GM12878 (cell line): ENCODE measurements around the gene PCARE.

Experiments used
- CREM ChIP-seq: IDR thresholded peaks from 2 replicates; pipeline ENCODE4 v1.6.1; 2014; ENCODE audit warnings: antibody characterized with exemption, low read depth
- CTCF ChIP-seq, 3 experiments: IDR thresholded peaks in 2 of 3; conservative IDR thresholded peaks in 1 of 3; 2 replicates each; pipeline ENCODE4 v1.5.1; 2011; ENCODE audit warnings: low read depth in 3 of 3, low read length in 3 of 3, mild to moderate bottlenecking in 3 of 3, control low read depth in 2 of 3, moderate library complexity in 2 of 3, inconsistent platforms in 1 of 3, mixed read lengths in 1 of 3; ENCODE audit not compliant: control insufficient read depth in 2 of 3, insufficient read depth in 1 of 3; ENCODE audit errors: extremely low read depth in 1 of 3
- ESRRA ChIP-seq: IDR thresholded peaks from 2 replicates; pipeline ENCODE4 v1.6.1; 2012; ENCODE audit warnings: mild to moderate bottlenecking, low read length, improper control_type of control experiment
- HDAC6 ChIP-seq: fragments of 200-600 bp; sonication (generic); IDR thresholded peaks from one replicate; pipeline ENCODE4 v1.8.0; 2017; ENCODE audit warnings: antibody characterized with exemption; ENCODE audit not compliant: unreplicated experiment
- HDGF ChIP-seq: fragments of 450-650 bp; IDR thresholded peaks from 2 replicates; pipeline ENCODE4 v1.6.1; 2016; ENCODE audit warnings: antibody characterized with exemption
- JUNB ChIP-seq: IDR thresholded peaks from 2 replicates; pipeline ENCODE4 v1.6.1; 2016; ENCODE audit warnings: antibody characterized with exemption, mild to moderate bottlenecking
- MEF2A ChIP-seq: IDR thresholded peaks from 2 replicates; pipeline ENCODE4 v1.6.1; 2011; ENCODE audit warnings: low read depth, mild to moderate bottlenecking, low read length, moderate library complexity; ENCODE audit not compliant: insufficient read depth
- NFIC ChIP-seq: IDR thresholded peaks from 2 replicates; pipeline ENCODE4 v1.6.1; 2012; ENCODE audit warnings: low read depth, mild to moderate bottlenecking, inconsistent platforms, low read length, moderate library complexity
- NR2C2 ChIP-seq: IDR thresholded peaks from 2 replicates; pipeline ENCODE4 v1.6.1; 2011; ENCODE audit warnings: borderline replicate concordance, low read depth; ENCODE audit not compliant: control insufficient read depth, insufficient read length
- PKNOX1 ChIP-seq: fragments of 450-650 bp; IDR thresholded peaks from 2 replicates; pipeline ENCODE4 v1.6.1; 2016; ENCODE audit warnings: mild to moderate bottlenecking
- POLR2A ChIP-seq: IDR thresholded peaks from 2 replicates; pipeline ENCODE4 v1.6.1; 2011; ENCODE audit warnings: low read depth, mild to moderate bottlenecking, low read length
- TCF12 ChIP-seq: IDR thresholded peaks from 2 replicates; pipeline ENCODE4 v1.6.1; 2011; ENCODE audit warnings: low read depth, mild to moderate bottlenecking, low read length
- USF1 ChIP-seq: IDR thresholded peaks from 2 replicates; pipeline ENCODE4 v1.6.1; 2011; ENCODE audit warnings: borderline replicate concordance, low read depth, mild to moderate bottlenecking, moderate library complexity, mixed read lengths, low read length; ENCODE audit not compliant: insufficient read depth; ENCODE audit errors: extremely low read length
- TF ChIP-seq, protein P1 (sequence below): IDR thresholded peaks from 2 replicates; pipeline ENCODE4 v1.6.1; 2012; ENCODE audit warnings: low read depth, low read length, improper control_type of control experiment

DNA sequence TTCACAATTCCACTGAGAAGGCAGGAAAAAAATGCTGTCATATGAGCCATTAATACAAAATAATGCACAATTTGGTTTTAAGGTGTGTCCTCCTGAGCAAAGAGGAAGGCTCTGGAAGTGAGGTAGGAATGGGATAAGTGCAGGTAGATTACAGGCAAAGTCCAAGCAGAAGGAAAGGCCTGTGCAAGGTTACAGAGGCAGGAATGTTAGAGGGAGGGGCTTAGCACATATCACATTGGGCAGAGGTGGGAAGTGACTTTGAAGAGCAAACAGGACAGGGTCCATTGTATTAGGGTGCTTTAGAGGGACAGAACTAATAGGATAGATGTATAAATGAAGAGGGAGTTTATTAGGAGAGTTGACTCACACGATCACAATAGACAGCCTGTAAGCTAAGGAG lies 26.2 kb upstream of the PCARE start:
- TF ChIP-seq CTCF (IDR thresholded peaks at IDR 0.05 in 2 of 3, conservative IDR thresholded peaks at IDR 0.05 in 1 of 3; ENCODE audit: control insufficient read depth in 2 of 3, extremely low read depth in 1 of 3, insufficient read depth in 1 of 3, low read depth in 3 of 3, low read length in 3 of 3), result no peak
- no peak for TF ChIP-seq CREM
- no peak for TF ChIP-seq HDGF
- no peak for TF ChIP-seq USF1
- no peak for TF ChIP-seq NFIC
- no peak for TF ChIP-seq JUNB
- TF ChIP-seq, protein P1, sequence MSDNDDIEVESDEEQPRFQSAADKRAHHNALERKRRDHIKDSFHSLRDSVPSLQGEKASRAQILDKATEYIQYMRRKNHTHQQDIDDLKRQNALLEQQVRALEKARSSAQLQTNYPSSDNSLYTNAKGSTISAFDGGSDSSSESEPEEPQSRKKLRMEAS, result no peak
- TF ChIP-seq TCF12, result no peak
- no peak for TF ChIP-seq MEF2A
- no peak for TF ChIP-seq NR2C2
- TF ChIP-seq HDAC6, result no peak
- no peak for TF ChIP-seq POLR2A
- no peak for TF ChIP-seq PKNOX1
- no peak for TF ChIP-seq ESRRA
